Measurements from ENCODE around the gene GPATCH2L. TPM values are rescaled to one million over a fixed set of nuclear protein-coding genes. Genes with fewer than 3 reads are reported as not detected.
A peak's percentile ranks its signal among the peaks of the same experiment; 100 is the strongest.

The GPATCH2L gene
- total RNA-seq, 1 donor, result 43.8 TPM

- Histone ChIP-seq H3K27me3 (ENCODE audit: insufficient read depth, low read length) (peaks cover 52% of the 10 kb centered on the region), H3K36me3 (ENCODE audit: insufficient read depth, low read length) (no peaks in the 10 kb centered on the region), H3K79me2 (ENCODE audit: insufficient read depth, low read length) (no peaks in the 10 kb centered on the region), H3K27ac (ENCODE audit: low read depth, low read length) (no peak overlapping the region), H3K4me1 (ENCODE audit: insufficient read depth, low read length) (no peaks in the 10 kb centered on the region), H3K4me3 (ENCODE audit: insufficient read depth, low read length) (no peak overlapping the region), H4K20me1 (ENCODE audit: insufficient read depth, low read length) (no peaks in the 10 kb centered on the region), H3K4me2 (ENCODE audit: insufficient read depth, low read length) (no peak overlapping the region), H3K9me3 (ENCODE audit: low read depth, low read length) (no peaks in the 10 kb centered on the region), H2AFZ (ENCODE audit: low read length) (no peak overlapping the region)
- no peak for DNase-seq (ENCODE audit: insufficient read length, low spot score, missing footprints)
- TF ChIP-seq, protein P1, sequence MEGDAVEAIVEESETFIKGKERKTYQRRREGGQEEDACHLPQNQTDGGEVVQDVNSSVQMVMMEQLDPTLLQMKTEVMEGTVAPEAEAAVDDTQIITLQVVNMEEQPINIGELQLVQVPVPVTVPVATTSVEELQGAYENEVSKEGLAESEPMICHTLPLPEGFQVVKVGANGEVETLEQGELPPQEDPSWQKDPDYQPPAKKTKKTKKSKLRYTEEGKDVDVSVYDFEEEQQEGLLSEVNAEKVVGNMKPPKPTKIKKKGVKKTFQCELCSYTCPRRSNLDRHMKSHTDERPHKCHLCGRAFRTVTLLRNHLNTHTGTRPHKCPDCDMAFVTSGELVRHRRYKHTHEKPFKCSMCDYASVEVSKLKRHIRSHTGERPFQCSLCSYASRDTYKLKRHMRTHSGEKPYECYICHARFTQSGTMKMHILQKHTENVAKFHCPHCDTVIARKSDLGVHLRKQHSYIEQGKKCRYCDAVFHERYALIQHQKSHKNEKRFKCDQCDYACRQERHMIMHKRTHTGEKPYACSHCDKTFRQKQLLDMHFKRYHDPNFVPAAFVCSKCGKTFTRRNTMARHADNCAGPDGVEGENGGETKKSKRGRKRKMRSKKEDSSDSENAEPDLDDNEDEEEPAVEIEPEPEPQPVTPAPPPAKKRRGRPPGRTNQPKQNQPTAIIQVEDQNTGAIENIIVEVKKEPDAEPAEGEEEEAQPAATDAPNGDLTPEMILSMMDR (IDR thresholded peaks at IDR 0.05; ENCODE audit: extremely low read depth, low read depth, low read length), result no peak
Measured at GRCh38 chr14:76136476-76137110, 15.1 kb upstream of the GPATCH2L start.

DNA sequence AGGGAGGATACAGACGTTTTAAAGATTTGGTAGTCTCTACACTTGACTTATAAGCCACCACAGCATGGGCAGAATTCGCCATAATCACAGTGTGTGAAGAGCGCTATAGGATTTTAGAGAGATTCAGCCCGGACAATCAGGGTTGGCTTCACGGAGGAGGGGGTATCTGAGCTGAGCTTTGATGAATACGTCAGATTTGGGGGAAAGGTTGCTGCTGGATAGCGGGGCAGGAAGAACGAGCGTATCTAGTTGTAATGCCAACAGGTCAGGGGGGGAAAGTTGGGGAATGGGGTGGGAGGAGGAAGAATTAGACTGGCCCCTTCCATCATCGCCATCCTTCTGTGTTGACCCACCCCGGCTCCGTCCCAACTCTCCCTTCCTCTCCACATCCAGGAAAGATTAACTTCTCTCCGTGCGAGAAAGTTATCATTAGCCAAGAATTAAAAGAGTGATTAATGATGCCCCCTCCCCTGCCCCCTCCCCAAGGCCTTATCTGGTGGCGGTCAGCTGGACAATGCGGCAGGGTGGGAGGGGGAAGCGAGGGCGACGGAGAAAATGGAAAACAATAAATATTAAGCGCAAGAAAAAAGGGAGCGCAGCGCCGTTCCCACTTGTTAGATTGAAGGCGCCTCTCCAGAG, 13.5 kb upstream of the GPATCH2L start:
- Histone ChIP-seq H4K20me1 (ENCODE audit: insufficient read depth, low read length) (no peaks in the 10 kb centered on the region), H3K4me1 (ENCODE audit: insufficient read depth, low read length) (no peaks in the 10 kb centered on the region), H3K27me3 (ENCODE audit: insufficient read depth, low read length) (peaks cover 52% of the 10 kb centered on the region), H2AFZ (ENCODE audit: low read length) (no peak overlapping the region), H3K4me2 (ENCODE audit: insufficient read depth, low read length) (peak overlapping the region; percentile 13), H3K9me3 (ENCODE audit: low read depth, low read length) (no peaks in the 10 kb centered on the region), H3K4me3 (ENCODE audit: insufficient read depth, low read length) (peak overlapping the region; percentile 22), H3K36me3 (ENCODE audit: insufficient read depth, low read length) (no peaks in the 10 kb centered on the region), H3K27ac (ENCODE audit: low read depth, low read length) (no peak overlapping the region), H3K79me2 (ENCODE audit: insufficient read depth, low read length) (no peaks in the 10 kb centered on the region)
- DNase-seq (ENCODE audit: insufficient read length, low spot score, missing footprints), result peak; percentile 88
- TF ChIP-seq, protein P1 (IDR thresholded peaks at IDR 0.05; ENCODE audit: extremely low read depth, low read depth, low read length), result no peak

- H2AFZ ChIP-seq (ENCODE audit: low read length), result no peak overlapping the region
- no peak for DNase-seq (ENCODE audit: insufficient read length, low spot score, missing footprints)
Measured at GRCh38 chr14:76138758-76139723, 12.7 kb upstream of the GPATCH2L start.

More at GRCh38 chr14:76138758-76139723, 12.7 kb upstream of the GPATCH2L start:
- Histone ChIP-seq H3K27me3 (ENCODE audit: insufficient read depth, low read length) (peaks cover 52% of the 10 kb centered on the region), H4K20me1 (ENCODE audit: insufficient read depth, low read length) (no peaks in the 10 kb centered on the region), H3K36me3 (ENCODE audit: insufficient read depth, low read length) (no peaks in the 10 kb centered on the region), H3K4me3 (ENCODE audit: insufficient read depth, low read length) (peak overlapping the region; percentile 22), H3K27ac (ENCODE audit: low read depth, low read length) (no peak overlapping the region), H3K4me1 (ENCODE audit: insufficient read depth, low read length) (no peaks in the 10 kb centered on the region), H3K79me2 (ENCODE audit: insufficient read depth, low read length) (no peaks in the 10 kb centered on the region), H3K9me3 (ENCODE audit: low read depth, low read length) (no peaks in the 10 kb centered on the region), H3K4me2 (ENCODE audit: insufficient read depth, low read length) (peak overlapping the region; percentile 24)
- TF ChIP-seq, protein P1 (IDR thresholded peaks at IDR 0.05; ENCODE audit: extremely low read depth, low read depth, low read length), result no peak
